H1 (cell line): ENCODE results near the gene APC2. TPM values are rescaled to one million over a fixed set of nuclear protein-coding genes. Genes with fewer than 3 reads are reported as not detected.

Source experiments
- CTBP2 ChIP-seq: IDR thresholded peaks from 2 replicates; pipeline ENCODE4 v1.7.0; 2011; ENCODE audit warnings: borderline replicate concordance, mild to moderate bottlenecking, moderate library complexity, mixed read lengths, low read length; ENCODE audit not compliant: insufficient read depth, insufficient read length
- CTCF ChIP-seq, 3 experiments: IDR thresholded peaks; 1 replicate in 2 of 3; 2 replicates in 1 of 3; pipeline versions ENCODE4 v1.5.1 to v1.6.1; 2011; ENCODE audit warnings: low read length in 3 of 3, mild to moderate bottlenecking in 3 of 3, inconsistent platforms in 2 of 3, low read depth in 1 of 3, moderate library complexity in 1 of 3; ENCODE audit not compliant: insufficient read depth in 1 of 3; ENCODE audit errors: control extremely low read depth in 1 of 3
- E2F6 ChIP-seq: IDR thresholded peaks from 2 replicates; pipeline ENCODE4 v1.6.1; 2012; ENCODE audit warnings: inconsistent platforms
- JUND ChIP-seq: IDR thresholded peaks from 2 replicates; pipeline ENCODE4 v1.6.1; 2011; ENCODE audit warnings: mild to moderate bottlenecking, improper control_type of control experiment, low read length
- NRF1 ChIP-seq: IDR thresholded peaks from 2 replicates; pipeline ENCODE4 v1.6.1; 2011; ENCODE audit warnings: mild to moderate bottlenecking, low read depth, low read length, improper control_type of control experiment
- RXRA ChIP-seq: IDR thresholded peaks from 2 replicates; pipeline ENCODE4 v1.6.1; 2011; ENCODE audit warnings: low read depth, mild to moderate bottlenecking, low read length, moderate library complexity; ENCODE audit not compliant: insufficient read depth
- SIX5 ChIP-seq: IDR thresholded peaks from 2 replicates; pipeline ENCODE4 v1.6.1; 2011; ENCODE audit warnings: mild to moderate bottlenecking, low read depth, low read length
- TBP ChIP-seq: IDR thresholded peaks from 2 replicates; pipeline ENCODE4 v1.6.1; 2011; ENCODE audit warnings: low read depth, low read length, improper control_type of control experiment
- polyA plus RNA-seq, 7 experiments: library from polyadenylated mRNA; depleted of rRNA in 3 of 7; stranded (reverse) in 5 of 7; unstranded in 2 of 7; fragments of >200 nt in 5 of 7; fragments of 200-250 nt in 2 of 7; gene quantifications; 1 replicate in 5 of 7; 2 replicates in 1 of 7; 4 replicates in 1 of 7; pipeline versions ENCODE4 v1.2.1 to v1.2.3, GENCODE V29; 2011 to 2013; ENCODE audit warnings: missing spikeins in 2 of 7, mixed read lengths in 2 of 7
- total RNA-seq: library from RNA; stranded (reverse); fragmentation: NEBNext Ultra II Directional; extraction: Animal tissue kit (Norgen Biotek cat#: 25700); gene quantifications from 2 replicates; pipeline ENCODE4 v1.2.1, GENCODE V29; 2021
- TF ChIP-seq, protein P1 (sequence below): IDR thresholded peaks from 2 replicates; pipeline ENCODE4 v1.6.1; 2012; ENCODE audit warnings: low read length, inconsistent platforms

The APC2 gene
- total and polyA plus RNA-seq, 2 of the 8 experiments (the other 6 are each of a cell fraction or from before 2014, with no cell fraction given): 1.3 to 4.1 TPM

- TF ChIP-seq CTCF (IDR thresholded peaks at IDR 0.05; ENCODE audit: control extremely low read depth in 1 of 3, insufficient read depth in 1 of 3, low read depth in 1 of 3, low read length in 3 of 3) (no peak), TBP (no peak), NRF1 (no peak), E2F6 (no peak), RXRA (no peak), JUND (no peak), CTBP2 (no peak), SIX5 (no peak)
- TF ChIP-seq, protein P1, sequence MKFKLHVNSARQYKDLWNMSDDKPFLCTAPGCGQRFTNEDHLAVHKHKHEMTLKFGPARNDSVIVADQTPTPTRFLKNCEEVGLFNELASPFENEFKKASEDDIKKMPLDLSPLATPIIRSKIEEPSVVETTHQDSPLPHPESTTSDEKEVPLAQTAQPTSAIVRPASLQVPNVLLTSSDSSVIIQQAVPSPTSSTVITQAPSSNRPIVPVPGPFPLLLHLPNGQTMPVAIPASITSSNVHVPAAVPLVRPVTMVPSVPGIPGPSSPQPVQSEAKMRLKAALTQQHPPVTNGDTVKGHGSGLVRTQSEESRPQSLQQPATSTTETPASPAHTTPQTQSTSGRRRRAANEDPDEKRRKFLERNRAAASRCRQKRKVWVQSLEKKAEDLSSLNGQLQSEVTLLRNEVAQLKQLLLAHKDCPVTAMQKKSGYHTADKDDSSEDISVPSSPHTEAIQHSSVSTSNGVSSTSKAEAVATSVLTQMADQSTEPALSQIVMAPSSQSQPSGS: no peak
- TF ChIP-seq, all 59 proteins: peak for 0
Observed at GRCh38 chr19:1496714-1497577, 47.0 kb downstream of the APC2 start (continued).
